ENCODE measurements around the gene CUL9. TPM values are rescaled to one million over a fixed set of nuclear protein-coding genes. Genes with fewer than 3 reads are reported as not detected.

CUL9 gene
- total and polyA plus RNA-seq, 4 donors = 6.5 to 21.8 (median 7.5) TPM

GRCh38 chr6:43171707-43172103, 10.3 kb upstream of the CUL9 start:
- no peak for DNase-seq (ENCODE audit: low spot score)

GRCh38 chr6:43172104-43173007, 9.6 kb upstream of the CUL9 start:
- TF ChIP-seq TAF1 (conservative IDR thresholded peaks at IDR 0.05) (peak; percentile 9), CTCF (IDR thresholded peaks at IDR 0.05; ENCODE audit: low read depth, low read length, missing input control) (no peak), HNF4G (IDR thresholded peaks at IDR 0.05) (no peak), RAD21 (IDR thresholded peaks at IDR 0.05) (no peak), YY1 (IDR thresholded peaks at IDR 0.05) (peak; percentile 67), EGR1 (IDR thresholded peaks at IDR 0.05; ENCODE audit: low read depth in 2 of 2) (no peak), REST (IDR thresholded peaks at IDR 0.05) (peak; percentile 6)

More at GRCh38 chr6:43171707-43172103, 10.3 kb upstream of the CUL9 start:
- Histone ChIP-seq H3K4me3 (ENCODE audit: low read depth in 1 of 3, low read length in 3 of 3) (peak overlapping the region; percentile 77 to 96 (median 92)), H3K9ac (ENCODE audit: low read depth in 1 of 2, low read length in 2 of 2) (peak overlapping the region; percentile 5 to 82), H3K4me1 (ENCODE audit: control insufficient read depth in 4 of 4, insufficient read depth in 4 of 4, low read length in 3 of 4) (peaks cover 5 to 33% (median 20%) of the 10 kb centered on the region in 4 donors), H3K27me3 (ENCODE audit: control insufficient read depth in 4 of 4, insufficient read depth in 4 of 4, low read length in 3 of 4) (no peaks in the 10 kb centered on the region), H3K9me3 (ENCODE audit: control insufficient read depth in 4 of 4, low read length in 3 of 4) (no peaks in the 10 kb centered on the region), H3K36me3 (ENCODE audit: control insufficient read depth in 4 of 4, insufficient read depth in 3 of 4, low read depth in 1 of 4, low read length in 3 of 4) (peaks cover 4 to 17% (median 15%) of the 10 kb centered on the region in 4 donors), H3K27ac (ENCODE audit: low read depth in 1 of 2, low read length in 2 of 2) (peak overlapping the region; percentile 90 to 91)
- under 1% methylated on average over 57 of the region's 57 CpGs for WGBS
- TF ChIP-seq TAF1 (conservative IDR thresholded peaks at IDR 0.05) = no peak
- no peak for TF ChIP-seq GABPA (IDR thresholded peaks at IDR 0.05 in 1 of 2, conservative IDR thresholded peaks at IDR 0.05 in 1 of 2)
- TF ChIP-seq JUND (IDR thresholded peaks at IDR 0.05) = no peak
- TF ChIP-seq FOXA1 (IDR thresholded peaks at IDR 0.05) = no peak
- no peak for TF ChIP-seq SP1 (IDR thresholded peaks at IDR 0.05)
- TF ChIP-seq ATF3 (IDR thresholded peaks at IDR 0.05) = no peak

More at GRCh38 chr6:43172104-43173007, 9.6 kb upstream of the CUL9 start:
- WGBS = 4% methylated on average over 46 of the region's 46 CpGs
- no peaks in the 10 kb centered on the region for H3K9me3 ChIP-seq (ENCODE audit: control insufficient read depth in 4 of 4, low read length in 3 of 4)
- no peaks in the 10 kb centered on the region for H3K27me3 ChIP-seq (ENCODE audit: control insufficient read depth in 4 of 4, insufficient read depth in 4 of 4, low read length in 3 of 4)
- peak; percentile 62 for DNase-seq (ENCODE audit: low spot score)
- H3K4me3 ChIP-seq (ENCODE audit: low read depth in 1 of 3, low read length in 3 of 3) = peak overlapping the region; percentile 77 to 96 (median 92)
- peaks cover 5 to 33% (median 20%) of the 10 kb centered on the region in 4 donors for H3K4me1 ChIP-seq (ENCODE audit: control insufficient read depth in 4 of 4, insufficient read depth in 4 of 4, low read length in 3 of 4)
- H3K9ac ChIP-seq (ENCODE audit: low read depth in 1 of 2, low read length in 2 of 2) = peak overlapping the region; percentile 5 to 82
- H3K27ac ChIP-seq (ENCODE audit: low read depth in 1 of 2, low read length in 2 of 2) = peak overlapping the region; percentile 90 to 91
- H3K36me3 ChIP-seq (ENCODE audit: control insufficient read depth in 4 of 4, insufficient read depth in 3 of 4, low read depth in 1 of 4, low read length in 3 of 4) = peaks cover 6 to 19% (median 17%) of the 10 kb centered on the region in 4 donors
